Cardiac muscle cell (in vitro differentiated cells and primary cell): ENCODE results near the gene PDCL3. TPM values are rescaled to one million over a fixed set of nuclear protein-coding genes. Genes with fewer than 3 reads are reported as not detected.
A peak's percentile ranks its signal among the peaks of the same experiment; 100 is the strongest.

Experiments used
- DNase-seq, 2 donors: peaks; one replicate each; pipeline versions ENCODE4 v3.0.0 to v3.0.0-alpha.2; 2010 to 2017; ENCODE audit warnings: low read depth in 1 of 2, low spot score in 1 of 2
- H3K27ac ChIP-seq: fragments of 200-600 bp; sonication (generic); 2 replicates; pipeline ENCODE4 v1.5.1; 2016
- H3K27me3 ChIP-seq: fragments of 200-600 bp; sonication (generic); 2 replicates; pipeline ENCODE4 v1.6.0; 2016; ENCODE audit warnings: control low read depth
- H3K36me3 ChIP-seq: fragments of 200-600 bp; sonication (generic); 2 replicates; pipeline ENCODE4 v1.5.1; 2016; ENCODE audit warnings: control low read depth
- H3K4me1 ChIP-seq: fragments of 200-600 bp; sonication (generic); 2 replicates; pipeline ENCODE4 v1.8.1; 2017; ENCODE audit warnings: low read depth, mild to moderate bottlenecking, mixed run types
- H3K4me3 ChIP-seq: fragments of 200-600 bp; sonication (generic); 2 replicates; pipeline ENCODE4 v1.5.1; 2016; ENCODE audit warnings: mild to moderate bottlenecking
- H3K9me3 ChIP-seq: fragments of 200-600 bp; sonication (generic); 2 replicates; pipeline ENCODE4 v1.5.1; 2017; ENCODE audit warnings: low read depth, mild to moderate bottlenecking, control low read depth
- CTCF ChIP-seq: IDR thresholded peaks from 2 replicates; pipeline ENCODE4 v1.5.1; 2012; ENCODE audit warnings: low read depth, mild to moderate bottlenecking, low read length
- polyA plus RNA-seq: library from polyadenylated mRNA; unstranded; fragments of >200 nt; fragmentation: Nextera tagmentation; extraction: Ambion mirVana; gene quantifications from 2 replicates; pipeline ENCODE4 v1.2.1, GENCODE V29; 2016
- total RNA-seq: library from RNA; depleted of rRNA; stranded (reverse); fragments of >200 nt; gene quantifications from 2 replicates; pipeline ENCODE4 v1.2.3, GENCODE V29; 2016

The PDCL3 gene
- total and polyA plus RNA-seq, 2 experiments from 2014 or later: 20.9 to 33.1 TPM

- H3K4me1 ChIP-seq: no peaks in the 10 kb centered on the region
- H3K9me3 ChIP-seq: no peaks in the 10 kb centered on the region
- no peak for TF ChIP-seq CTCF
- DNase-seq: no peak
- H3K36me3 ChIP-seq: no peaks in the 10 kb centered on the region
- no peak overlapping the region for H3K4me3 ChIP-seq
- no peak overlapping the region for H3K27ac ChIP-seq
- H3K27me3 ChIP-seq: no peaks in the 10 kb centered on the region
Measured at GRCh38 chr2:100522430-100522829, 40.4 kb upstream of the PDCL3 start.

GRCh38 chr2:100524331-100524730 lies 38.5 kb upstream of the PDCL3 start:
- TF ChIP-seq CTCF: no peak
- no peak overlapping the region for H3K4me3 ChIP-seq
- no peaks in the 10 kb centered on the region for H3K36me3 ChIP-seq
- H3K27me3 ChIP-seq: no peaks in the 10 kb centered on the region
- no peak for DNase-seq
- no peak overlapping the region for H3K27ac ChIP-seq
- H3K4me1 ChIP-seq: no peaks in the 10 kb centered on the region
- no peaks in the 10 kb centered on the region for H3K9me3 ChIP-seq

DNA sequence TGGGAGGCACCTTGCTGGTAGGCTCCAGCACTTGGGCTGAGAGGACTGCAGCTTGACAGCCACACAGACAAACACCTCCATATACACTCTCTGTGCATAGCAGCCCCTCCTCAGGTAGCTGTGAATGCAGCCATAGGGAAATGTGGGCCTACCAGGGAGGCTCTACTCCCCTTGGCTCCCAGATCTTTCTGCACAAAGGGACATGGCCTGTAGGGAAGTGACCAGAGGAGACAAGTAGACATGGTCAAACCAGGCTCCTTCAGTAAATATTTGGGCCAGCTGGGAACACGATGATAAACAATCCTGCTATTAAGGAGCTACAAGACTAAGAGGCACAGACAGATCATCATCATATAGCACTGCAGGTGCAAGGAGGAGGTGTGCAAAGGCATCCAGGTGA lies 35.9 kb upstream of the PDCL3 start:
- Histone ChIP-seq H3K4me1 (no peaks in the 10 kb centered on the region), H3K27ac (no peak overlapping the region), H3K9me3 (no peaks in the 10 kb centered on the region), H3K4me3 (no peak overlapping the region), H3K36me3 (no peaks in the 10 kb centered on the region), H3K27me3 (no peaks in the 10 kb centered on the region)
- no peak for TF ChIP-seq CTCF
- DNase-seq: no peak

- Histone ChIP-seq H3K9me3 (no peaks in the 10 kb centered on the region), H3K4me1 (no peaks in the 10 kb centered on the region), H3K27me3 (no peaks in the 10 kb centered on the region), H3K4me3 (no peak overlapping the region), H3K27ac (no peak overlapping the region), H3K36me3 (no peaks in the 10 kb centered on the region)
- peak in 1 of 2 donors; percentile 26 for DNase-seq
- TF ChIP-seq CTCF: no peak
Measured at GRCh38 chr2:100527440-100528015, 35.3 kb upstream of the PDCL3 start.

DNA sequence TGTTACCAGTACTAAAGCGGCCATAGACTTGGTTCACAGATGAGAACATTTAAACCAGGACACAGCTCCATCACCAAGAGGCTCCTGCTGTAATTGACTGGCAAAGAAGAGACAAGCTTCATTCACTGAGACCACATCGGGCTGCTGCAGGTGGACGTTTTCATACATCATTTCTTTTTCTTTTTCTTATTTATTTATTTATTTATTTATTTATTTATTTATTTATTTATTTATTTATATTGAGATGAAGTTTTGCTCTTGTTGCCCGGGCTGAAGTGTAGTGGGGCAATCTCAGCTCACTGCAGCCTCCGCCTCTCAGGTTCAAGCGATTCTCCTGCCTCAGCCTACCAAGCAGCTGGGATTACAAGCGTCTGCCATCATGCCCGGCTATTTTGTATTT lies 33.6 kb upstream of the PDCL3 start:
- no peak for TF ChIP-seq CTCF
- Histone ChIP-seq H3K27me3 (no peaks in the 10 kb centered on the region), H3K4me1 (no peaks in the 10 kb centered on the region), H3K9me3 (no peaks in the 10 kb centered on the region), H3K27ac (no peak overlapping the region), H3K36me3 (no peaks in the 10 kb centered on the region), H3K4me3 (no peak overlapping the region)
- no peak for DNase-seq

DNA sequence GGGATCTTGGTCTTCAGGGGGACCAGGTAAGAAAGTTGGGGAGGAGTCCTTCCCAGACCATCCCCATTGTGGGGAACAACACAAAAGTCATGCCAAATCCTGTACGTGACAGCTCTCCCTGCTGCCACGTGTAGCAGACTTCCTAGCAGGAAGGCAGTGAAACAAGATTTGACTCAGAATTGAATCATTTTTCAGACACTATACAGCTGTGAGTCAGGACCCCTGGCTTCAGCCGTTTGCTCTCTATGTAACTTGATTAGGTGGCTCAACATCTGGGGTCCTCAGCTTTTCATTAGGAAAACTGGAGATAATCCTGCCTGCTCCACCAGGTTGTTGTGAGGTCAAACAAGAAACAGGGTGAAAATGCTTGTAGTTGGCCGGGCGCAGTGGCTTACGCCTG lies 32.9 kb upstream of the PDCL3 start:
- no peak for DNase-seq
- no peak for TF ChIP-seq CTCF

More for the DNA sequence above, 32.9 kb upstream of the PDCL3 start:
- no peaks in the 10 kb centered on the region for H3K36me3 ChIP-seq
- H3K27me3 ChIP-seq: no peaks in the 10 kb centered on the region
- no peaks in the 10 kb centered on the region for H3K9me3 ChIP-seq
- no peak overlapping the region for H3K27ac ChIP-seq
- H3K4me1 ChIP-seq: no peaks in the 10 kb centered on the region
- no peak overlapping the region for H3K4me3 ChIP-seq
